ENCODE results near the gene FDX1.

DNA sequence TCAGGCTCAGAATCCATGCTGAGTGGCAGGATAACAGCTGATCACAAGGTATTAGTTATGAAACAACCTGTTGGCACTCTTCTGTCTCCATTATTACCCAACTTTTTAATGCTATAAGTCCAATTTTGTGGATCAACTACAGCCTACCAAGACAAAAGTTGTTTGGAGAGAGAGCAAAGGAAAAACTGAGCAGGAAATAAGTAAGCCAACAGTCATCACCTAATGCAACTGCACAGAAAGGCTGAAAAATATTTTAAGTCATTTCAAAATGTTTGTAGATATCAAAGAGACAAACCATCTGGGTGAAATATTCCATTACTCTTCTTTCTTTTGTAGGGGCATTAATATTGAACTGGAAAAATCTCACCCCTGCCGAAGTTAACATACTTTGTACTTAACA lies 41.6 kb downstream of the FDX1 start:
- TF ChIP-seq, protein P1, sequence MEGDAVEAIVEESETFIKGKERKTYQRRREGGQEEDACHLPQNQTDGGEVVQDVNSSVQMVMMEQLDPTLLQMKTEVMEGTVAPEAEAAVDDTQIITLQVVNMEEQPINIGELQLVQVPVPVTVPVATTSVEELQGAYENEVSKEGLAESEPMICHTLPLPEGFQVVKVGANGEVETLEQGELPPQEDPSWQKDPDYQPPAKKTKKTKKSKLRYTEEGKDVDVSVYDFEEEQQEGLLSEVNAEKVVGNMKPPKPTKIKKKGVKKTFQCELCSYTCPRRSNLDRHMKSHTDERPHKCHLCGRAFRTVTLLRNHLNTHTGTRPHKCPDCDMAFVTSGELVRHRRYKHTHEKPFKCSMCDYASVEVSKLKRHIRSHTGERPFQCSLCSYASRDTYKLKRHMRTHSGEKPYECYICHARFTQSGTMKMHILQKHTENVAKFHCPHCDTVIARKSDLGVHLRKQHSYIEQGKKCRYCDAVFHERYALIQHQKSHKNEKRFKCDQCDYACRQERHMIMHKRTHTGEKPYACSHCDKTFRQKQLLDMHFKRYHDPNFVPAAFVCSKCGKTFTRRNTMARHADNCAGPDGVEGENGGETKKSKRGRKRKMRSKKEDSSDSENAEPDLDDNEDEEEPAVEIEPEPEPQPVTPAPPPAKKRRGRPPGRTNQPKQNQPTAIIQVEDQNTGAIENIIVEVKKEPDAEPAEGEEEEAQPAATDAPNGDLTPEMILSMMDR (IDR thresholded peaks at IDR 0.05): no peak
- TF ChIP-seq POLR2A (IDR thresholded peaks at IDR 0.05): no peak
